Neural progenitor cell (in vitro differentiated cells): ENCODE results near the gene AIM2. TPM values are rescaled to one million over a fixed set of nuclear protein-coding genes. Genes with fewer than 3 reads are reported as not detected.

Experiments used
- DNase-seq: peaks from one replicate; pipeline ENCODE4 v3.0.0-alpha.2; 2016; ENCODE audit warnings: low spot score
- H2AFZ ChIP-seq: fragments of 200-600 bp; sonication (generic); replicated peaks from 2 replicates; pipeline ENCODE4 v1.6.1; 2016; ENCODE audit warnings: antibody characterized with exemption
- H3F3A ChIP-seq: fragments of 200-600 bp; sonication (generic); 2 replicates; pipeline ENCODE4 v1.6.1; 2016; ENCODE audit warnings: antibody characterized with exemption, low read depth
- H3K27ac ChIP-seq: fragments of 200-600 bp; sonication (generic); 2 replicates; pipeline ENCODE4 v1.5.1; 2016; ENCODE audit warnings: mild to moderate bottlenecking
- H3K27me3 ChIP-seq: fragments of 200-600 bp; sonication (generic); 2 replicates; pipeline ENCODE4 v1.6.1; 2016; ENCODE audit warnings: mild to moderate bottlenecking, moderate library complexity
- H3K36me3 ChIP-seq: fragments of 200-600 bp; sonication (generic); 2 replicates; pipeline ENCODE4 v1.5.1; 2016
- H3K4me1 ChIP-seq: fragments of 200-600 bp; sonication (generic); 2 replicates; pipeline ENCODE4 v1.6.1; 2016; ENCODE audit warnings: mixed run types
- H3K4me2 ChIP-seq: fragments of 200-600 bp; sonication (generic); 2 replicates; pipeline ENCODE4 v1.6.1; 2016
- H3K4me3 ChIP-seq: fragments of 200-600 bp; sonication (generic); 2 replicates; pipeline ENCODE4 v1.5.1; 2016
- H3K79me2 ChIP-seq: fragments of 200-600 bp; sonication (generic); 2 replicates; pipeline ENCODE4 v1.6.1; 2016; ENCODE audit warnings: low read depth
- H3K9ac ChIP-seq: fragments of 200-600 bp; sonication (generic); 2 replicates; pipeline ENCODE4 v1.6.1; 2016
- H3K9me3 ChIP-seq: fragments of 200-600 bp; sonication (generic); 2 replicates; pipeline ENCODE4 v1.5.1; 2016; ENCODE audit warnings: low read depth
- H4K20me1 ChIP-seq: fragments of 200-600 bp; sonication (generic); 2 replicates; pipeline ENCODE4 v1.6.1; 2016; ENCODE audit warnings: low read depth
- H3K27ac Mint-ChIP-seq: 3 replicates; pipeline ENCODE4 v1.8.0; 2021; ENCODE audit warnings: mixed read lengths
- H3K27me3 Mint-ChIP-seq: 2 replicates; pipeline ENCODE4 v1.8.0; 2022; ENCODE audit warnings: low read depth, mild to moderate bottlenecking, inconsistent platforms, moderate library complexity, mixed read lengths; ENCODE audit not compliant: insufficient read depth
- H3K36me3 Mint-ChIP-seq: 3 replicates; pipeline ENCODE4 v1.8.0; 2021; ENCODE audit warnings: mixed read lengths
- H3K4me1 Mint-ChIP-seq: 3 replicates; pipeline ENCODE4 v1.8.0; 2021; ENCODE audit warnings: mixed read lengths
- H3K4me3 Mint-ChIP-seq: 3 replicates; pipeline ENCODE4 v1.8.0; 2021; ENCODE audit warnings: mild to moderate bottlenecking, moderate library complexity, mixed read lengths
- H3K9me3 Mint-ChIP-seq: 3 replicates; pipeline ENCODE4 v1.8.0; 2020; ENCODE audit warnings: mixed read lengths
- CTCF ChIP-seq: fragments of 200-600 bp; sonication (generic); IDR thresholded peaks from 2 replicates; pipeline ENCODE4 v1.5.1; 2017; ENCODE audit warnings: antibody characterized with exemption, mild to moderate bottlenecking
- EZH2 ChIP-seq: fragments of 200-600 bp; sonication (generic); IDR thresholded peaks from 2 replicates; pipeline ENCODE4 v1.6.1; 2017; ENCODE audit warnings: antibody characterized with exemption, mild to moderate bottlenecking, moderate library complexity
- EZH2phosphoT487 ChIP-seq: fragments of 200-600 bp; sonication (generic); IDR thresholded peaks from 2 replicates; pipeline ENCODE4 v1.6.1; 2017; ENCODE audit warnings: antibody characterized with exemption
- total RNA-seq: library from RNA; depleted of rRNA; stranded (reverse); fragments of >200 nt; gene quantifications from 2 replicates; pipeline ENCODE4 v1.2.3, GENCODE V29; 2015; ENCODE audit warnings: low replicate concordance

AIM2 gene
- total RNA-seq, 1 donor from 2014 or later = 2.9 TPM

- TF ChIP-seq EZH2phosphoT487 (no peak), CTCF (no peak), EZH2 (no peak)
- H3K36me3 ChIP-seq = no peaks in the 10 kb centered on the region
- peaks cover 2% of the 10 kb centered on the region for H3K36me3 Mint-ChIP-seq
Observed at GRCh38 chr1:159068886-159069285, 7.7 kb downstream of the AIM2 start.

GRCh38 chr1:159067699-159068621 is 8.6 kb downstream of the AIM2 start:
- Histone ChIP-seq H3K27me3 (no peaks in the 10 kb centered on the region), H3K36me3 (no peaks in the 10 kb centered on the region), H4K20me1 (no peaks in the 10 kb centered on the region), H2AFZ (no peak overlapping the region), H3K4me3 (no peak overlapping the region), H3K4me2 (no peak overlapping the region), H3K9ac (no peak overlapping the region), H3F3A (no peaks in the 10 kb centered on the region), H3K9me3 (no peaks in the 10 kb centered on the region), H3K79me2 (no peaks in the 10 kb centered on the region), H3K27ac (no peak overlapping the region), H3K4me1 (no peaks in the 10 kb centered on the region)
- Mint-ChIP-seq H3K27ac (no peak overlapping the region), H3K4me1 (peaks cover 3% of the 10 kb centered on the region), H3K36me3 (peaks cover 2% of the 10 kb centered on the region), H3K9me3 (no peaks in the 10 kb centered on the region), H3K4me3 (no peak overlapping the region), H3K27me3 (peaks cover 7% of the 10 kb centered on the region)
- TF ChIP-seq CTCF (no peak), EZH2phosphoT487 (no peak), EZH2 (no peak)
- no peak for DNase-seq

More at GRCh38 chr1:159068886-159069285, 7.7 kb downstream of the AIM2 start:
- Histone ChIP-seq H3K9ac (no peak overlapping the region), H3K9me3 (no peaks in the 10 kb centered on the region), H3K27ac (no peak overlapping the region), H3K4me2 (no peak overlapping the region), H2AFZ (no peak overlapping the region), H3F3A (no peaks in the 10 kb centered on the region), H3K27me3 (no peaks in the 10 kb centered on the region), H3K4me1 (no peaks in the 10 kb centered on the region), H3K79me2 (no peaks in the 10 kb centered on the region), H3K4me3 (no peak overlapping the region), H4K20me1 (no peaks in the 10 kb centered on the region)
- peaks cover 7% of the 10 kb centered on the region for H3K27me3 Mint-ChIP-seq
- H3K4me3 Mint-ChIP-seq = no peak overlapping the region
- H3K27ac Mint-ChIP-seq = no peak overlapping the region
- peaks cover 3% of the 10 kb centered on the region for H3K4me1 Mint-ChIP-seq
- no peak for DNase-seq
- no peaks in the 10 kb centered on the region for H3K9me3 Mint-ChIP-seq

GRCh38 chr1:159066108-159066507 is 10.5 kb downstream of the AIM2 start:
- Histone ChIP-seq H2AFZ (no peak overlapping the region), H3K27me3 (no peaks in the 10 kb centered on the region), H3K9me3 (no peaks in the 10 kb centered on the region), H3K27ac (no peak overlapping the region), H3K79me2 (no peaks in the 10 kb centered on the region), H3K4me3 (no peak overlapping the region), H3K36me3 (no peaks in the 10 kb centered on the region), H3K4me2 (no peak overlapping the region), H4K20me1 (no peaks in the 10 kb centered on the region), H3K4me1 (no peaks in the 10 kb centered on the region), H3F3A (no peaks in the 10 kb centered on the region), H3K9ac (no peak overlapping the region)
- TF ChIP-seq CTCF = no peak
- no peak for TF ChIP-seq EZH2phosphoT487
- no peak for TF ChIP-seq EZH2
- peaks cover 2% of the 10 kb centered on the region for H3K27me3 Mint-ChIP-seq
- peaks cover 3% of the 10 kb centered on the region for H3K4me1 Mint-ChIP-seq
- peaks cover 8% of the 10 kb centered on the region for H3K36me3 Mint-ChIP-seq
- DNase-seq = no peak
- H3K9me3 Mint-ChIP-seq = no peaks in the 10 kb centered on the region
- no peak overlapping the region for H3K27ac Mint-ChIP-seq
- H3K4me3 Mint-ChIP-seq = no peak overlapping the region
